Astrocyte (in vitro differentiated cells and primary cell): ENCODE measurements around the gene RASGEF1C.

Experiments used
- EZH2 ChIP-seq: IDR thresholded peaks from 2 replicates; pipeline ENCODE4 v1.6.1; 2012; ENCODE audit warnings: mild to moderate bottlenecking, low read length, inconsistent platforms; ENCODE audit not compliant: insufficient read depth
- TF ChIP-seq, protein P1 (sequence below): IDR thresholded peaks from 2 replicates; pipeline ENCODE4 v1.5.1; 2011; ENCODE audit warnings: low read depth, mild to moderate bottlenecking, inconsistent platforms, low read length, moderate library complexity; ENCODE audit not compliant: insufficient read depth

DNA sequence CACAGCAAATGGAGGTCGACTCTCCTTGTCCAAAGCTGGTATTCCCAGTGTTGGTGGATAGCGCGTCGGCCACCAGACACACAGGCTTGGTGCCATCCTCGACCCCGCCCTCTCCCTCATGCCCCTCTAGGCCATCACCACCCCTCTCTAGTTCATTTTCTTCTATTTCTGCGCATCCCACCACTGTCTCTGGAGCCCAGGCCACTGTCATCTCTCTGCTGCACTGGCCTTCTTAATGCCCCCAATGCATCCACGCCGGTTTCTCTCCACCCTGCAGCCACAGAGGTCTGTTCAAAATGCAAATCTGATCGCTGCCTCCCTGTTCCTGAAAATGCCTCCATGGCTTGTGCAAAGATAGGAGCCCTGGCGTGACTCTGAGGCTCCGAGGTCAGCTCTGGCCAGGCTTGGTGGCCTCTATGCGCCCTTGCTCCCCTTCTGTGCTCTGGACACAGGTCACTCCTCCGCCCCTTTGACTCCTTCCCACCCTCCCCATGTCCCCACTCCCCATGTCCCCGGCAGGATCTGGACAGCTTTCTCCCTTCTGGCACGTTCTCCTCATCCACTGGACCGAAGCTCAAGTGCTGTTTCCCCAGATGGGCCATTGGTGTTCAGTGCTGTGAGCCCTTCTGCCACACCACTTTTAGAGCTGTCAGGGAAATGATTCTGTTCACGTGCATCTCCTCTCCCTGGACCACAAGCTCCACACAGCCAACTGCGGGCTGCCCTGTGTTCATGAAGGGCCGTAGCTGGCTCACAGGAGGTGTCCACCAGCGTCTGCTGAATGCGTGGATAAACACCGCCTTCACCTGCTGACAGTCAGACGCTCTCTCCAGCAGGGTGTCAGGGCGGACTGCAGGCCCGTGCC lies 77.9 kb downstream of the RASGEF1C start:
- TF ChIP-seq, protein P1, sequence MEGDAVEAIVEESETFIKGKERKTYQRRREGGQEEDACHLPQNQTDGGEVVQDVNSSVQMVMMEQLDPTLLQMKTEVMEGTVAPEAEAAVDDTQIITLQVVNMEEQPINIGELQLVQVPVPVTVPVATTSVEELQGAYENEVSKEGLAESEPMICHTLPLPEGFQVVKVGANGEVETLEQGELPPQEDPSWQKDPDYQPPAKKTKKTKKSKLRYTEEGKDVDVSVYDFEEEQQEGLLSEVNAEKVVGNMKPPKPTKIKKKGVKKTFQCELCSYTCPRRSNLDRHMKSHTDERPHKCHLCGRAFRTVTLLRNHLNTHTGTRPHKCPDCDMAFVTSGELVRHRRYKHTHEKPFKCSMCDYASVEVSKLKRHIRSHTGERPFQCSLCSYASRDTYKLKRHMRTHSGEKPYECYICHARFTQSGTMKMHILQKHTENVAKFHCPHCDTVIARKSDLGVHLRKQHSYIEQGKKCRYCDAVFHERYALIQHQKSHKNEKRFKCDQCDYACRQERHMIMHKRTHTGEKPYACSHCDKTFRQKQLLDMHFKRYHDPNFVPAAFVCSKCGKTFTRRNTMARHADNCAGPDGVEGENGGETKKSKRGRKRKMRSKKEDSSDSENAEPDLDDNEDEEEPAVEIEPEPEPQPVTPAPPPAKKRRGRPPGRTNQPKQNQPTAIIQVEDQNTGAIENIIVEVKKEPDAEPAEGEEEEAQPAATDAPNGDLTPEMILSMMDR: no peak
- TF ChIP-seq EZH2: no peak
